ENCODE measurements around the gene CAMSAP1.

CAMSAP1 gene

DNA sequence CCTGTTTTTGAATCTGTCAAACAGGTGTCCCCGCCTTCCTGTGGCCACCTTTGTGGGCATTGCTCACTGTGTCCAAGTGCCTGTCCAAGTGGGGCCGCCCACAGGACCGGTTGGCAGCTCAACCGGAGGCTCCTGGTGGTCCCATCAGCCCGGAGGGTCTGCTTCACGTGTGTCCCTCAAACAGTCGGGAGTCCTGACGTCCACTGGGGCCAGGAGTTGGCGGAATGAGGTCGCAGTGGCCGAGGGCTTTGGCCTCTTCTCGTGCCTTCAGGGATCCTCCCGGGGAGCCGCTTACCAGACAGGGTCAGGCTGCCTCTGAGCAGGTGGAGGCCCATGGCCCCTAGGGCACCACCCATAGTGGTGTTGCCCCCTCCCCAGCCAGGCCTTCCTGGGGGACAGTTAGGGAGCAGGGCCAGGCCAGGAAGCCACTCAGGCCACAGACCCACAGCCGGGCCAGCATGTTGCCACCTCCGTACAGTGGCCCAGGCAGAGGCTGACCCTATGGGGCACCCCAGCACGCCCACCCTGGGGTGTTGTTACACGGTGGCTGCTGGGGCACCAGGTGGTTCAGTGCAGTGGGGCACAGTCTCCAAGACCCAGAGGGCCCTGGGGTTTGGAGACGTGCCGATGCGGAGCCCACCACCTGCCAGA is 135.8 kb downstream of the CAMSAP1 start:
- DNase-seq, result no peak

DNA sequence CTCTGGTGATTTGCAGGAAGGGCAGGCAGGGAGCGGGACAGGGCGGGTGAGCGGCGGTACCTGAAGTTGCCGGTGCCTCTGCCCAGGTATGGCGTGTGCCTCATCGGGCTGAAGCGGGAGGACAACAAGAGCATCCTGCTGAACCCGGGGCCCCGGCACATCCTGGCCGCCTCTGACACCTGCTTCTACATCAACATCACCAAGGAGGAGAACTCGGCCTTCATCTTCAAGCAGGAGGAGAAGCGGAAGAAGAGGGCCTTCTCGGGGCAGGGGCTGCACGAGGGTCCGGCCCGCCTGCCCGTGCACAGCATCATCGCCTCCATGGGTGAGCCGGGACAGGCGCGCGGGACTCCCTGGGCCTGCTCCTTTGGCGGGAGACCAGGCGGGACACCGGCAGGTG is 136.6 kb downstream of the CAMSAP1 start:
- no peak for DNase-seq

DNA sequence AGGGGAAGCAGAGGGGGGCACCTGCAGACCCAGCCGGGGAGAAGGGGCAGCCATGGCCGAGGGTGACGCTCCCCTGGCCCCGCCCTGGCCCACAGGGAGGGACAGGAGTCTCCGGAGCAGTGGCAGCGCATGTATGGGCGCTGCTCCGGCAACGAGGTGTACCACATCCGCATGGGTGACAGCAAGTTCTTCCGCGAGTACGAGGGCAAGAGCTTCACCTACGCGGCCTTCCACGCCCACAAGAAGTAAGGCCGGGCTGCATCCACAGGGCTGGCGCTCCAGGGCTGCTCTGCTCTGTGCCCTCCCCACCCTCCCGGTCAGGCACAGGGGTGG is 137.2 kb downstream of the CAMSAP1 start:
- DNase-seq, result no peak

DNA sequence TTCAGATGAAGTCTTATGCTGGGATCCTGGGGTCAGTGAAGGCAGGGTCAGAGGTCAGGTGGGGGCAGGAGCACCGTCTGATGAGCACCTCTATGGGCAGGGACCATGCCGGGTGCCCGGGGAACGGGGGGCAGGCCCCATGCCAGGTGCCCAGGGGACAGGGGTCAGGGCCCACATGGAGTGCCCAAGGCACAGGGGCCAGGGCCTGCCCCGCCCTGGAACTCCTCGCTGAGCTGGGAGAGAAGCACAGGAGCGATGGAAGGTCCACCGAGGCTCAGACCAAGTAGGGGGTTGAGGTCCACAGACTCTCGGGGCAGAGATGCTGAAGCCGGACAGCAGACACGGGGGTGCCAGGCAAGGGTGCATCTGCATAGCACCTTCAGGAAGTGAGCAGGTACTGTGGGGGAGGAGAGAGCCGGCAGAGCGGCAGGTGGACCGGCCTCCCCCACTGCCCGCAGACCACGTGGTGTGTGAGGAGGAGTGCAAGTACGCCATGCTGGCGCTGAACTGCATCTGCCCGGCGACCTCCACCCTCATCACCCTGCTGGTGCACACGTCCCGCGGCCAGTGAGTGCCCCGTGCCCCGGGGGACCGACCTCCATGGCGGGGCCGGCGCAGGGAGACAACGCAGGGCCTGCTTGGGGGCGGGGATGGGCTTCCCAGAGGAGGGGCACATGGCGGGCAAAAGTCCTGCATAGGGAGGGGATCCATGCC is 137.7 kb downstream of the CAMSAP1 start:
- DNase-seq, result no peak

DNA sequence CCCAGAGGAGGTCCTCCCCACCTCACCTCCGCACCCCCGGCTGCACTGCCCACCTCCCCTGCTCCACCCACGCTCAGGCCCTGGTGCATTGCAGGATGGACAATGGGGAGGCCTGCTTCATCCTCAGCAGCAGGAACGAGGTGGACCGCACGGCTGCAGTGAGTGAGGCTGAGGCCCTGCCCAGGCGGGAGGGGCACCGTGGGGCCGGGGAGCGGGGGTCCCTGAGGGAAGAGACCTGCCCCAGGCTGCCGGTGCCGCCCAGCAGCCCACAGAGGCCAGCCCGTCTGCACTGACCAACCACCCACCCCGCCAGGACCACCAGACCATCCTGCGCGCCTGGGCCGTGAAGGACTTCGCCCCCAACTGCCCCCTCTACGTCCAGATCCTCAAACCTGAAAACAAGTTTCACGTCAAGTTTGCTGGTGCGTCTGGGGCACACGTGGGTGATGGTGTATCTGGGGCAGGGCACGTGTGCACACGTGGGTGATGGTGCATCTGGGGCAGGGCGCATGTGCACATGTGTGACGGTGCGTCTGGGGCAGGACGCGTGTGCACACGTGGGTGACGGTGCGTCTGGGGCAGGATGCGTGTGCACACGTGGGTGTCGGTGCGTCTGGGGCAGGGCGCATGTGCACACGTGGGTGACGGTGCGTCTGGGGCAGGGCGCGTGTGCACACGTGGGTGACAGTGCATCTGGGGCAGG is 138.7 kb downstream of the CAMSAP1 start:
- DNase-seq, result no peak

DNA sequence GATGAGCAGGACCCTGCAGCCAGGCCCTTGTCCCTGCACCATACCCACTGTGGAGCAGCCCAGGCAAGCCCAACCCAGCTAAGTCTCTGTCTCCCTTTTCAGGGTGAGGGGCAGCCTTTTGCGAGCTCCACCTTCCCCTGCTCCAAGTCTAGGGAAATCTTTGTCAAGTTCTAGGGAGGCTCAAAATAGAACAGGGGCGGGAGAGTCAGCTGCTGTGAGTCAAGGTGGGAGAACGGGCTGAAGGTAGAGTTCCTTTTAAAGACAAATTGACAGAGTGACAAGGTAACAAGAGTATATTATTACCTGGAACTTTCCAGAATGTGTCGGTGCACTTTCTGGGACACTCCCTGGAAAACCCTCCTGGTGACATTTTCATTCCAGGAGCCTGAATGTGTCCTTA is 140.6 kb downstream of the CAMSAP1 start:
- no peak for DNase-seq

DNA sequence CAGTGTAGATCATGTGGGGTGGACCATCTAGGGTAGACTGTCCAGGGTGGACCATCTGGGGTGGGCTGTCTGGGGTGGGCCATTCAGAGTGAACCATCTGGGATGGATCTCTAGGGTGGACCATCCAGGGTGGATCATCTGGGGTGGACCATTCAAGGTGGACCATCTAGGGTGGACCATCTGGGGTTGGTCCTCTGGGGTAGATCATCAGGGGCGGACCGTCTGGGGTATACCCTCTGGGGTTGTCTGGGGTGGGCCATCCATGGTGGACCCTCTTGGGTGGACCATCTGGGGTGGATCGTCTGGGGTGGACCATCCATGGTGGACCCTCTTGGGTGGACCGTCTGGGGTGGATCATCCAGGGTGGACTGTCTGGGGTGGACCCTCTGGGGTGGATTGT is 141.1 kb downstream of the CAMSAP1 start:
- DNase-seq, result peak; percentile 14

DNA sequence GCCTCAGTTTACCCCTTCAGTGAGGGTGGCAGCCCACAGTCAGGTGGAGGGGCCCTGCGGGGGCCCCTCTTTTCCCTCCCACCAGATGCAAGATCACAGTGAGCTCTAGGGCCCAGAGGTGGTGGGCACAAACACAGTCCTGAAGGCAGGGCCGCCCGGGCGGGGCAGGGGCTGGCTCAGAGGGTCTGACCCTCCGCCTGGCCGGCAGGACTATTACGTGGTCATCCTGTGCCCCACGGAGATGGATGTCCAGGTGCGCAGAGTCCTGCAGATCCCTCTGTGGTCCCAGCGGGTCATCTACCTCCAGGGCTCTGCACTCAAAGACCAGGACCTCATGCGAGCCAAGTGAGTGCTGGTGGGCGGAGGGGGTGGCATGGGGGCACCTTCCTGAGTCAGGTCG is 141.9 kb downstream of the CAMSAP1 start:
- no peak for DNase-seq

DNA sequence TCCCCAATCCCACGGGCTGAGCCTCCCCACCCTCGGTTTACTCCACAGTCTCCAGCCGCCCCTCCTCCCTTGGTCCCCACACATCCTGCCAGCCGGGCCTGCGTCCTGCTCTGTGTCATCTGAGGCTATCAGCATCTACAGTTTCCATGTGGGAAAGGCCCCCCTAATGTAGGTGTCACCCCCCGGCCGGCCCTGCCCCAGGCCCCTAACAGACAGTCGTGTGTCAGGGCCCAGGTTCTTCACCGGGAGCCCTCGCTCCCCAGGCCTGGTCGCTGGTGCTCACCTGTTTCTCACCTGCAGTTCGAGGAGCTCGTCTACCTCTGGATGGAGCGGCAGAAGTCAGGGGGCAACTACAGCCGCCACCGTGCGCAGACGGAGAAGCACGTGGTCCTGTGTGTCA is 142.6 kb downstream of the CAMSAP1 start:
- no peak for DNase-seq

DNA sequence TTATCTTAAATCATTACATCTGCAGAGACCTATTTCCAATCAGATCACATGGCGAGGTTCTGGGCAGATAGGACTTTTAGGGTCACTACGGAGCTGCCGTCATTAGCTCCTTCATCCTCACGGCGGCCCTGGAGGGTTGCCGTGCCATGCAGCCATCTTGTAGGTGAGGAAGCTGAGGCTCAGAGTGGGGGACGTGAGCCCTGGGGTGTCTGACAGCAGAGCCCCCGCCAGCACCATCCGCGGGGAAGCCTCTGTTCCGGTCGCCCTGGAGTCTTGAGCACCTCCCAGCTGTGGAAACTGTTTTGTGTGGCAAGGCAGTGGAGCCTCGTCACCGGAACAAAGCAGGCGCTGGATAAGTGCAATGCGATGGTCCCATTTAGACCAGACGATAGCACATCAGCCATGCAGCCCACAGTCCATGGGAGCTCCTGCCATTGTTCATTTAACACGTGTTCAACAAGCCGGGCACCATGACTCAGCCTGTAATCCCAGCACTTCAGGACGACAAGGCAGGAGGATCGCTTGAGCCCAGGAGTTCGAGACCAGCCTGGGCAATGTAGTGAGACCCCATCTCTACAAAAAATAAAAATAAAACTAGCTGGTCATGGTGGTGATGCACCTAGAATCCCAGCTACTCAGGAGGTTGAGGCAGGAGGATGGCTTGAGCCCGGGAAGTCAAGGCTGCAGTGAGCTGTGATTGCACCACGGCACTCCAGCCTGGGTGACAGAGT is 143.5 kb downstream of the CAMSAP1 start:
- DNase-seq, result no peak

DNA sequence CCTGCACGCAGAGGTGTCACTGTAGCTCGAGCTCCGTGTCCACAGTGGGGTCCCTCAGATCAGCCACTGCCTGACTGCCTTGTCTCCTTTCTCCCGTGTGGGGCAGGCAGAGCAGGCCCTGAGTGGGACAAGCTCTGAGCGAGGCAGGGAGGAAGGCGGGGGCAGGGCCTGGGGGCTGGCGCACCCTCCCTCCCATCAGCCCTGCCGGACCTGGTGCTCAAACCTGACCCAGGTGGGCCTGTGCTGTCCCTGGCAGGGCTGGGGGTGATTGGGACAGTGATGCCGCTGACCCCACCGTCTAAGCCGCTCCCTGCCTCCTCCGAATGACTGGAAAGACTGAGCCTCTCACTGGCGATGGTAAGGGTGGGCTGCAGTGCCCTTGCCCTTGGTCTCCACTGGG is 144.4 kb downstream of the CAMSAP1 start:
- DNase-seq, result no peak

DNA sequence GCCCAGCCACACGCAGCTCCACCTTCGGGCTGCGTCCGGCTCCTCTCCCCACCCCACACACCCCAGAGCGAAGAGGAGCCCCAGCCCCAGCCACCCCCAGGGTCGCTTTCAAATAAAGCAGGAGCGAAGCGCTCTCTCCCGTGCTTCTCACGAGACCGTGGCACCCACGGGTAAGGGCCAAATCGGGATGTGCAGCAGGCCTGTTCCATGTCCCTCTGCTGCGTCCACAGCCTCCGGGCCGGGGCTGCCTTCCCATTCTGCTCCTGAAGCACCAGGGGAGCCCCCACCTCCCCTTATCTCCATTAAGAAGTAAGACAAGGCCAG is 145.5 kb downstream of the CAMSAP1 start:
- DNase-seq, result no peak

DNA sequence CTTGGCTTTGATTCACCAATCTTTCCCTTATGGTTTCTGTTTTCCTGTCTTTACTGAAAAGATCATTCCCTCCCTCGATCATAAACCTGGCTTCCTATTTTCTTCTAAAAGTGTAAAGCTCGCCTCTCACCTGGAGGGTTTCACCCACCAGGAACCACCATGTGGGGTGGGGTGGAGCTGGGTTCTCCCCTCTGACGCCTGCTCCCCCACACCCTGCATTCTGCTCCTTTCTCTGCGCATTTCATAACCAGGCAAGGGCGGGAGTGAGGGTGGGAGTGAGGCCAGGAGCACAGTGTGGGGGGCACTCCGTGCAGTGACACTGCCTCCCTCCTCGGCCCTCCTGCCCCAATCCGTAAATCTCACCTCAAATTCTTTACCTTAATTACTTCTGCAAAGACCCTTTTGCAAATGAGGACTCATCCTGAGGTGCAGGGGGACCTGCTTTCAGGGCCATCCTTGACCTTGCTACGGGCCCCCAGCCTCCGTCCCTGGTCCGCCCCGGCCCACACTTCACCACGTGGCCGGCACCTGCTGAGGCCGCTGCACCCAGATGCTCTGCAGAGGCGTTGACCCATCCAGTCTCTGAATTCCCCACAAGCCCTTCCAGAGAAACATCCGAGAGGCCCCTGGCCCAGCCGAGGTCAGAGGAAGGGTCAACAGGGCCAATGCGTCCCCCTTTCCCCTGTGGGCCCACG is 146.0 kb downstream of the CAMSAP1 start:
- DNase-seq, result no peak

DNA sequence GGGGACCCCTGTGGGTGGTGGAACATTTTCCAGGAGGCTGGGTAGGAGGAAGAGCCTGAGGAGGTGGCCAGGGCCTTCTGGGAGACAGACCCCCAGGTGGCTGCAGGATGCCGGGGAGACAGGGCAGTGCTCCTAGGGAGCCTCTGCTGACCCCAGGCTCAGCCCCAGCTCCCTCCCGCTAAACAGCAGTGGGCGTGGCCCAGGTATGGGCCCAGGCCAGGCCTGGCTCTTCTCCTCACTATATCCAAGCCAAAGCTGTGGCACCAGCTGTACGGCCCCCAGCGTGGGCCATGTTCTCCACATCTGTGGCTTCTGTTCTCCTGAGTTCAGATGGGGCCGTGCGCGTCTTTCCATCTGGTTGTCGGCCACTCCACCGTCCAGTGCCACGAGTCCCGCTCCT is 146.9 kb downstream of the CAMSAP1 start:
- DNase-seq, result no peak

DNA sequence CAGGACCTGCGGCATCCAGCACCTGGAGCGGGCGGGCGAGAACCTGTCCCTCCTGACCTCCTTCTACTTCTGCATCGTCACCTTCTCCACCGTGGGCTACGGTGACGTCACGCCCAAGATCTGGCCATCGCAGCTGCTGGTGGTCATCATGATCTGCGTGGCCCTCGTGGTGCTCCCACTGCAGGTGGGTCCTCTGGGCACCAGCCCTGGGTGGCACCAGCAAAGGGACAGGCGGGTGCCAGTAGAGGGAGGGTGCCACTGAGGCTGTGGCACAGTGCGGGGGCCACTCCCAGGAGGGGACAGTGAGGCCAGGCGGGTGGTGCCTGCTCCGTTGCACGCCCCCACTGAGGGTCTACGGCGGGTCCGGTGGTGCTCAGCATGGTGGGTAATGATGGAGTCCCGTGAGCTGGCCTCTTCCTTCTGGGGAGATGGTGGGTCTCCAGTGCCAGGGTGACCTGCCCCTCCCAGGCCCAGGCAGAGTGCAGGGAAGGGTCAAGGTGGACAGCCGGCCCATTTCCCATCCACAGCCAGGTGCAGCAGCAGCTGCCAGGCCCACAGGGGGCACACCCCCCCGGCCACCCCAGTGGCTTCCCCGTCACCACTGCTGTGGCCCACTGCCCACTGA is 147.6 kb downstream of the CAMSAP1 start:
- no peak for DNase-seq

DNA sequence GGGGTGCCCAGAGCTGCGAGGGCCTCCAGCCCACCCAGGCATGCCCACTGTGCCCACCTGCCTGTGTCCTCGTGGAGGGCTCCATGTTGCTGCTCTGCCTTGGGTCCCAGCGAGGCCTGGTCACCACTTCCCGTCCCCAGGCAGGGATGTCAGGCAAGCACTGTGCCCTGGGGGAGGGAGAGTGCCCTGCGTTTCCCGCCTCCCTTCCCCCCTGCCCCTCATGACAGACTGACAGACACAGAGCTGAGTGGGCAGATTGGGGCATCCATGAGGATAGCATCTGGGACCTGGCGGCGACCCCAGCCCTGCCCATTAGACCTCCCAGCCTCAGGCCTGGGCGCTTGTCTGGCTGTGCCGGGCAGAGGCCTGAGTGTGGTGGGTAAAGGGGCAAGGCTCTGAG is 148.5 kb downstream of the CAMSAP1 start:
- no peak for DNase-seq

All from fibroblast of skin of right biceps (primary cell).